Middle frontal gyrus (tissue), 1 donor: ENCODE data around the gene ART3.
A peak's percentile ranks its signal among the peaks of the same experiment; 100 is the strongest.

Source experiments
- DNase-seq: peaks from one replicate; pipeline ENCODE4 v3.0.0-alpha.2; 2015; ENCODE audit warnings: low spot score; ENCODE audit errors: extremely low spot score

The ART3 gene

DNA sequence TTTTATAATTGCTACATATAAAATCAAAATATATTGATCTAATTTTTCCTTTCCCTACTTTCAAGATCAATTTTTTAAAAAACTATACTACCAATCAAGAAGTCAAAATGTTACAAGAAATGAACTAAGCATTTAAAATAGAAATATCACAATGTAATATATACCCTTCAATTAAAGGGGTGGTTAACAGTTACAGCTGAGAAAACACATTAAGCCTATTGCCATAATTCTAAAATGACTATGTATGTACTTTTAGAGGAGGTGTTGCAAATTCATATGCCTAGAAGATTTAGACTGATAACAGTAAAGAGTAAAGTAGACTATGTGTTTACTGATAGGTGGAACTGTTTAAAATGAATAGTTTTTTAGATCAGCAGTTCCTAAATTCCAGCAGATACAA, 70.0 kb downstream of the ART3 start:
- no peak for DNase-seq

- no peak for DNase-seq
These were observed 73.1 kb downstream of the ART3 start for GRCh38 chr4:76147454-76148141.

GRCh38 chr4:76148142-76148865, 73.8 kb downstream of the ART3 start, which contains the start of gene NUP54:
Gene NUP54 (minus strand): TSS chr4:76148397. CDS start chr4:76148374, 23 bp downstream.
- DNase-seq = peak; percentile 91

GRCh38 chr4:76153356-76153755, 78.8 kb downstream of the ART3 start:
- DNase-seq = no peak

DNA sequence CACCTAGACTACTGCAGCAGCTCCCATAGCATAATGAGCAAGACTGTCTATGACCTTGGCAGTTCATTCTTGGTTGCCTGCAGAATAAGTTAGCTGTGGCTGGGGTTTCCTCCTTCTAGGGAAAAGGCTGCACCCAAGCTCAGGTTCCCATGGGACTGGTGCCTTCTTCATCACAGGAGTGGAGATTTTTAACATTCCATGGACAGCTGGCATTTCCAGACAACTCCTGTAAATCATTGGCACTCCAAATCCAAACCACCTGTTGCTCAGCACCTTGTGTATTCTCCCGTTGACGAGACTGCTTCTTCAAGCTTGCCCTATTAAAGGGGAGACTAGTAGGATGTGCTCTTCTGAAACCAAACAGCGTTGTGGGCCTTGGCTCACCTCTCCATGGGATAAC, 81.5 kb downstream of the ART3 start:
- no peak for DNase-seq

DNA sequence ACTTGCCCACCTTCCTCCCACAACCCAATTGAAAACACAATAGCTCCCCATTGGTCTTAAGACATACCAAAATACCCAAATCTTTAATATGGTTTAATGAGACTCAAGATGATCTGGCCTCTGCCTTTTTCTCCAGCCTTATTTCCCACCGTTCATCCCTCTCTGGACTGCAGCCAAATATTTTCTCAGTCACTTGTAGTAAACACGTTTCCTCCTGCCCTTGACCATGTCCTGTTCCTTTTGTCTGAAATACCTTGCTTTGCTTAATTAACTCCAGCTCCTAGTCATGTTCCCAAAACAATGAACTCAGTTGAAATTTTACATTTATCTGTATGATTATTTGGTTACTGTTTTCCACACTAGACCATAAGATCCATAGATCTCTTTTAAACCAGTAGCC, 82.1 kb downstream of the ART3 start:
- no peak for DNase-seq

DNA sequence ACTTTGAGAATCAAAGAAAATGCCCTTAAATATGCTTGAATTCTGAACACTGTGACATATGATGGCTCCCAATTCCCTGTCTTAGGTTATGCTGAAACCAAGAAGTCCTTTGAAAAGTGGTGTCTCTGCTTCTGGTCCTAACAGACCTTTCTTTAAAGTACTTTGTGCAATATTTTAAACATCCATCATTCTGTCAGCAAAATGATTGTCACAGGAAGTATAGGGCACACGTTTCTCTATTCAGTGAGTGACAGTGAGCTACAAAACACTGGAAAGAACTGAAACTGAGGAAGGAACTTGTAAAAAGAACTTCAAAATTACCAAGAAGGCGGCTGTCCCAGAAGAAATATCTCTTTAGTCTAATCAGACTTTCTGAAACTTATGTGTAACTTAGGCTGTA, 85.8 kb downstream of the ART3 start:
- no peak for DNase-seq
